Urinary bladder (tissue), 4 donors: ENCODE results near the gene NCDN. TPM values are rescaled to one million over a fixed set of nuclear protein-coding genes. Genes with fewer than 3 reads are reported as not detected.

Experiments used
- DNase-seq: peaks from one replicate; pipeline ENCODE4 v3.0.0-alpha.2; 2015; ENCODE audit errors: extremely low spot score
- H3K27ac ChIP-seq: one replicate; pipeline ENCODE4 v1.5.1; 2013; ENCODE audit warnings: low read depth, mild to moderate bottlenecking, moderate library complexity
- H3K36me3 ChIP-seq: one replicate; pipeline ENCODE4 v1.6.1; 2013; ENCODE audit warnings: mild to moderate bottlenecking, moderate library complexity; ENCODE audit not compliant: insufficient read depth
- H3K4me1 ChIP-seq: one replicate; pipeline ENCODE4 v1.6.1; 2013; ENCODE audit warnings: mild to moderate bottlenecking, moderate library complexity; ENCODE audit not compliant: insufficient read depth
- H3K4me3 ChIP-seq: one replicate; pipeline ENCODE4 v1.5.1; 2013; ENCODE audit warnings: low read depth, low read length
- WGBS: extraction: QIAGEN DNeasy Blood & Tissue Kit; methylation state at CpG from one replicate; pipeline ENCODE4 v1.1.7; 2013; 5-methylcytosine and 5-hydroxymethylcytosine counted together
- polyA plus RNA-seq: library from polyadenylated mRNA; stranded (reverse); fragments of 200-250 nt; gene quantifications from one replicate; pipeline ENCODE4 v1.2.3, GENCODE V29; 2013
- total RNA-seq: library from RNA; depleted of rRNA; stranded (reverse); fragments of >200 nt; gene quantifications from one replicate; pipeline ENCODE4 v1.2.3, GENCODE V29; 2014
- donor health status: healthy with polysubstance abuse.
- donor health status: healthy.

Gene NCDN
- total and polyA plus RNA-seq, 2 donors: 9.1 to 27.9 TPM

DNA sequence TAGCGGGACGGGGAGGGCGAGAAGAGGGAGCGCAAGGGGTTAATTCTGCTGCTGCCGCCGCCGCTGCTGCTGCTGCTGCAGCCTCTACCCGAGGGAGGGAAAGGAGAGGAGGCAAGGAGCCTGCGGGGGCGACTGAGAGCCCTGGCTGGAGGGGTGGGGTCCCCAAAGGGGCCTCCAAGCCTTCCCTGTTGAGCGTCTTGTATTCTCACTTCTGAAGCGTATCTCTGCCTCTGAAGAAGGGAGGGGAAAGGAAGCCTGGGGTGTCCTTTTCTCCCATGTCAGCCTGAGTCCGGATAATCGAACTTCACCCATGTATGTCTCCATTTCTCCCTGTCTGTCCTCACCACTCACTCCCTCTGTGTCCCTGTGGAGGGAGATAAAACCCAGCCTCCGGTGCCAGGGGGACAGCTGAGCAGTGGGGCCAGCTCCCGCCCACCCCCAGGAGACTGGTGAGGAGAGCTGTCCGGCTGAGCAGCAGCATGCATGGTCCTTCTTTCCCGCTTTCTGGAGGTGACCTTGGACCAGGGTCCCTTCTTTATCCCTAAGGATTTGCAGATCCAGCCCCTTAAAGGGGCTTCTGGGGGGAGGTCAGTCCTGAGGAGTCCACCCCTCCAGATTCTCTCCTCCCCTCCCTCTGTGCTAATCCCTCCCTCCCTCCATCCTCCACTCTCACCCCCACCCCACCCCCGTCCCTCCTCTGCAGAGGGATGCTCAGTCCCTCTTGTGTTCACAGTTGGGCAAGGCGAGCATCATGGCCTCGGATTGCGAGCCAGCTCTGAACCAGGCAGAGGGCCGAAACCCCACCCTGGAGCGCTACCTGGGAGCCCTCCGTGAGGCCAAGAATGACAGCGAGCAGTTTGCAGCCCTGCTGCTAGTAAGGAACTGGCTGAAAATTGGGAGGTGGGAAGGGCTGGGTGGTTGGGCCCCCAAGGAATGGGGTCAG, 1.0 kb downstream of the NCDN start:
- peak overlapping the region; percentile 91 for H3K4me3 ChIP-seq
- no peaks in the 10 kb centered on the region for H3K36me3 ChIP-seq
- 23% methylated on average over 26 of the region's 26 CpGs for WGBS
- peak overlapping the region; percentile 70 for H3K27ac ChIP-seq
- H3K4me1 ChIP-seq: no peaks in the 10 kb centered on the region
- no peak for DNase-seq

- no peak for DNase-seq
- no peaks in the 10 kb centered on the region for H3K36me3 ChIP-seq
- no peak overlapping the region for H3K27ac ChIP-seq
- WGBS: 73% methylated on average over 7 of the region's 7 CpGs
- no peak overlapping the region for H3K4me3 ChIP-seq
- H3K4me1 ChIP-seq: no peaks in the 10 kb centered on the region
Measured at GRCh38 chr1:35559317-35559944, 1.8 kb downstream of the NCDN start.

DNA sequence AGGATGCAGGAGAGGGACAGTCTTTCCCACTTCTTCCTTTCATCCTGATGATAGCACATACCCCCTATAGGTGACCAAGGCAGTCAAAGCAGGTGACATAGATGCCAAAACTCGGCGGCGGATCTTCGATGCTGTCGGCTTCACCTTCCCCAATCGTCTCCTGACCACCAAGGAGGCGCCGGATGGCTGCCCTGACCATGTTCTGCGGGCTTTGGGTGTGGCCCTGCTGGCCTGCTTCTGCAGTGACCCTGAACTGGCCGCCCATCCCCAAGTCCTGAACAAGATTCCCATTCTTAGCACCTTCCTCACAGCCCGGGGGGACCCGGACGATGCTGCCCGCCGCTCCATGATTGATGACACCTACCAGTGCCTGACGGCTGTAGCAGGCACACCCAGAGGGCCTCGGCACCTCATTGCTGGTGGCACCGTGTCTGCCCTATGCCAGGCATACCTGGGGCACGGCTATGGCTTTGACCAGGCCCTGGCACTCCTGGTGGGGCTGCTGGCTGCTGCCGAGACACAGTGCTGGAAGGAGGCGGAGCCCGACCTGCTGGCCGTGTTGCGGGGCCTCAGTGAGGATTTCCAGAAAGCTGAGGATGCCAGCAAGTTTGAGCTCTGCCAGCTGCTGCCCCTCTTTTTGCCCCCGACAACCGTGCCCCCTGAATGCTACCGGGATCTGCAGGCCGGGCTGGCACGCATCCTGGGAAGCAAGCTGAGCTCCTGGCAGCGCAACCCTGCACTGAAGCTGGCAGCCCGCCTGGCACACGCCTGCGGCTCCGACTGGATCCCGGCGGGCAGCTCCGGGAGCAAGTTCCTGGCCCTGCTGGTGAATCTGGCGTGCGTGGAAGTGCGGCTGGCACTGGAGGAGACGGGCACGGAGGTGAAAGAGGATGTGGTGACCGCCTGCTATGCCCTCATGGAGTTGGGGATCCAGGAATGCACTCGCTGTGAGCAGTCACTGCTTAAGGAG, 2.9 kb downstream of the NCDN start:
- 60% methylated on average over 44 of the region's 44 CpGs for WGBS
- no peaks in the 10 kb centered on the region for H3K36me3 ChIP-seq
- no peak overlapping the region for H3K27ac ChIP-seq
- DNase-seq: no peak
- H3K4me1 ChIP-seq: no peaks in the 10 kb centered on the region
- no peak overlapping the region for H3K4me3 ChIP-seq

DNA sequence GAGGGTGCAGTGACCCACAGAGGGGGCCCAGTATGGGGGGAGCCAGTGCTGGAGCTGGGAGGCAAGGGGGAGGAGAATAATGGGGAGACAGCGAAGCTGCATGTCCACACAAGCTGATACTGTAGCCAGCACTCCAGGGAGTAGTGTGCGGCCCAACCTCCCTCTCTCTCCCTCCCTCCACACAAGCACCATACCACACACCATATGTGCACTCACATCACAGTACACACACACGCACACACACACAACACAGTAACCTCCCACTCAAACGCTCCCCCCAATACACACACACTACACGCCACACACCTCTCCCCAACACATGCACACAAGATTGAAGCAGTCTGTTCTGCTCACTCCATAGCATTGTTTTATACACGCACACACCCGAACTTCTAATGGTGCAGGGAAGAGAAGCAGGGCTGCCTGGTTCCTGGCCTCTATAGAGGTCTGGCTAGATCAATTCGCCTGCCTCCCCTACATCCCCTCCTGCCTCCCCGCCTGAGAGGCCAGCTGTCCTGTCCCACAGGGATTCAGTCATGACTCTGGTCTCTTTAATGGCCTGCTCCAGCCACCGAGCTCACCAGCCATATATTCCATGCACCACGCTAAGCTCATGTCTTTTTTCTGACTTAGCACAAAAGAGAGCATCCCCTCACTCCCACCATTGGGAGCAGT, 3.8 kb downstream of the NCDN start:
- Histone ChIP-seq H3K4me3 (no peak overlapping the region), H3K4me1 (no peaks in the 10 kb centered on the region), H3K27ac (no peak overlapping the region), H3K36me3 (no peaks in the 10 kb centered on the region)
- DNase-seq: no peak
- WGBS: 84% methylated on average over 11 of the region's 11 CpGs

DNA sequence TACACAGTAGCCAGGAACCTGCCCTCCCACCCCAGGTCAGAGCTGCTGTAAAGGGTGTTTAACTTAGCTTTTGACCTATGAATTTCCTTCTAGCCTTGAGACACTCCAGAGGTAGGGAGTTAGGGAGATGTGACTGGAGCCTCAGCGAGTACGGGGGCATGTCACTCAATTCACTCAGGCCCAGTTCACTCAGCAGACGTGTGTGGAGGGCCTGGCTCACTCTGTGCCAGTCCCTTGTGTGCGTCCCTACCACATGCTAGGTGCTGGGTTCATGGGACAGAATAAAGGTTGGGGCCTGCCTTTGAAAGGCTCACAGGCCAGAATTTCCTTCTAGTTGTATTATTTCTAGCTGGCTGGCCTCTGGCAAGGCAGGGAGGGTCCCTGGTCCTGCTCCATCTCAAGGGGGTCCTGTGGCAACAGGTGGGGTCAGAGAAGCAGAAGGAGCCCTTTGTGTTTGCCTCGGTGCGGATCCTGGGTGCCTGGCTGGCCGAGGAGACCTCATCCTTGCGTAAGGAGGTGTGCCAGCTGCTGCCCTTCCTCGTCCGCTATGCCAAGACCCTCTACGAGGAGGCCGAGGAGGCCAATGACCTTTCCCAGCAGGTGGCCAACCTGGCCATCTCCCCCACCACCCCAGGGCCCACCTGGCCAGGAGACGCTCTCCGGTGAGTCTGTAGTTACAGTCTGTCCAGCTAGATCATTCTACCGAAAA, 4.5 kb downstream of the NCDN start:
- WGBS: 91% methylated on average over 15 of the region's 15 CpGs
- no peaks in the 10 kb centered on the region for H3K4me1 ChIP-seq
- no peaks in the 10 kb centered on the region for H3K36me3 ChIP-seq
- no peak for DNase-seq
- no peak overlapping the region for H3K4me3 ChIP-seq
- H3K27ac ChIP-seq: no peak overlapping the region

DNA sequence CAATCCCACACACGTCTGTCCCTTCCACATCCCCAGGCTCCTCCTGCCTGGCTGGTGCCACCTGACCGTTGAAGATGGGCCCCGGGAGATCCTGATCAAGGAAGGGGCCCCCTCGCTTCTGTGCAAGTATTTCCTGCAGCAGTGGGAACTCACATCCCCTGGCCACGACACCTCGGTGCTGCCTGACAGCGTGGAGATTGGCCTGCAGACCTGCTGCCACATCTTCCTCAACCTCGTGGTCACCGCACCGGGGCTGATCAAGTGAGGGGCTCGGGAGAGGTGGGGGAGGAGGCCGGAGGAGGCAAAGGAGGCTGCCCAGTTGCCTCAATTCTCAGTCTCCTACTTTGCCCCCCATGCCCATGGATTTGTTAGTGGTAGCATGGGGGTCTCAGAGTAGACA, 5.6 kb downstream of the NCDN start:
- Histone ChIP-seq H3K27ac (no peak overlapping the region), H3K4me1 (no peaks in the 10 kb centered on the region), H3K36me3 (no peaks in the 10 kb centered on the region), H3K4me3 (no peak overlapping the region)
- no peak for DNase-seq
- 68% methylated on average over 12 of the region's 12 CpGs for WGBS

DNA sequence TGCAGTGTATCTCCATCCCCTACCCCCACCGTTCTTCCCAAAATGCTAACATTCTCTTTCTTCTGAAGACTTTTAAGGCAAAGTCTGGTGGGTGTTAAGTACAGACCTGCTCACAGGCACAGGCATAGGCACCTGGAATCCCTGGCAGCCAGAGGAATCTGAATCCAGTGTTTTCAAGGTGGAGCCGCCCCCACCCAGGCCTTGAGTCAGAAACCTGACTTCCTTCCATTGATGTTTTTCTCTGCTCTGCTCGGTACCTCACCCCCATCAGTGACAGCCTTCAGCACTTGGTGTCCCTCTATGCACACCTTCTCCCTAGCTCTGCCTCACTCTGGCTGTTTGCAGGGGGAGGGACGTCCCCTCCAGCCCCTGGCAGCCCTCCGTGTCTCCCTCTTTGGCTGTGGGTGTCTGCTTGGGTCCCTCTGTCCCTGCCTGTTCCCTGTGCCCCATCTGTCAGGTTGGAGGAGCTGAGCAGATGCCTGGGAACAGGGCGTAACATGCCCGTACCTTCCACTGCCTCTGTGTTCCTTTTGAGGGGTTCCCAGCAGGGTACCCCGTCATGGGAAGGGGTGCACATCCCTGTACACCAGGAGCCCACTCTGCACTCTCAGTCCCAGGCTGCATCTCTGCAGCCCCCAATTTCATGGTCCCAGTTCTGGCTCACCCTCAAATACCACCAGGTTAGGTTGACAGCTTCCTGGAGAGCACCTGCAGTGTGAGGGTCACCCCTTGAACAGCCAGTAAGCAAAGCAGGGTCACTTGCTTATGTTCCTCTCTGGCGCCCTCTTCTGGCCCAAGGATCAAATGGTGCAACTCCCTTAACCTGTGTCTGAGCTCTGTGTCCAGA, 6.7 kb downstream of the NCDN start:
- no peak for DNase-seq
- H3K27ac ChIP-seq: no peak overlapping the region
- H3K36me3 ChIP-seq: no peaks in the 10 kb centered on the region
- H3K4me3 ChIP-seq: no peak overlapping the region
- H3K4me1 ChIP-seq: no peaks in the 10 kb centered on the region
- 77% methylated on average over 9 of the region's 9 CpGs for WGBS

- no peak for DNase-seq
- no peak overlapping the region for H3K27ac ChIP-seq
- no peaks in the 10 kb centered on the region for H3K36me3 ChIP-seq
- no peaks in the 10 kb centered on the region for H3K4me1 ChIP-seq
- H3K4me3 ChIP-seq: no peak overlapping the region
- WGBS: 89% methylated on average over 28 of the region's 28 CpGs
Measured at GRCh38 chr1:35564884-35565741, 7.5 kb downstream of the NCDN start.

GRCh38 chr1:35565742-35566133, 8.1 kb downstream of the NCDN start:
- no peaks in the 10 kb centered on the region for H3K36me3 ChIP-seq
- WGBS: 89% methylated on average over 11 of the region's 11 CpGs
- DNase-seq: no peak
- H3K4me3 ChIP-seq: no peak overlapping the region
- H3K4me1 ChIP-seq: no peaks in the 10 kb centered on the region
- H3K27ac ChIP-seq: no peak overlapping the region

GRCh38 chr1:35567947-35568558, 10.5 kb downstream of the NCDN start:
- 61% methylated on average over 9 of the region's 9 CpGs for WGBS

GRCh38 chr1:35568975-35569395, 11.4 kb downstream of the NCDN start:
- Histone ChIP-seq H3K4me1 (no peaks in the 10 kb centered on the region), H3K36me3 (no peaks in the 10 kb centered on the region), H3K4me3 (no peak overlapping the region), H3K27ac (no peak overlapping the region)
- DNase-seq: no peak
- WGBS: 20% methylated on average over 4 of the region's 4 CpGs

More at GRCh38 chr1:35567947-35568558, 10.5 kb downstream of the NCDN start:
- H3K4me3 ChIP-seq: no peak overlapping the region
- no peaks in the 10 kb centered on the region for H3K36me3 ChIP-seq
- no peak for DNase-seq
- no peaks in the 10 kb centered on the region for H3K4me1 ChIP-seq
- H3K27ac ChIP-seq: no peak overlapping the region
